HT1080 (cell line): Measurements from ENCODE around the gene LCN2. TPM values are rescaled to one million over a fixed set of nuclear protein-coding genes. Genes with fewer than 3 reads are reported as not detected.
"Not testable (repeated sequence)": the region's sequence is repeated elsewhere in the genome, so short reads cannot be mapped to it uniquely, and the experiment has no call there.

Source experiments
- DNase-seq: peaks from one replicate; pipeline ENCODE4 v3.0.0-alpha.2; 2015; ENCODE audit warnings: low read depth
- total RNA-seq: library from RNA; depleted of rRNA; stranded (reverse); fragments of >200 nt; shearing (Covaris generic); gene quantifications from 2 replicates; pipeline ENCODE4 v1.2.3, GENCODE V29; 2014

LCN2 gene
- total RNA-seq, 1 experiment from 2014 or later = not detected

- peak; percentile 76 for DNase-seq
These were observed 21.7 kb upstream of the LCN2 start, which contains the start of gene PTGES2 for GRCh38 chr9:128127568-128127989. TSS of gene PTGES2 (minus strand) at chr9:128127729. CDS start at chr9:128127717, 12 bp downstream.

DNA sequence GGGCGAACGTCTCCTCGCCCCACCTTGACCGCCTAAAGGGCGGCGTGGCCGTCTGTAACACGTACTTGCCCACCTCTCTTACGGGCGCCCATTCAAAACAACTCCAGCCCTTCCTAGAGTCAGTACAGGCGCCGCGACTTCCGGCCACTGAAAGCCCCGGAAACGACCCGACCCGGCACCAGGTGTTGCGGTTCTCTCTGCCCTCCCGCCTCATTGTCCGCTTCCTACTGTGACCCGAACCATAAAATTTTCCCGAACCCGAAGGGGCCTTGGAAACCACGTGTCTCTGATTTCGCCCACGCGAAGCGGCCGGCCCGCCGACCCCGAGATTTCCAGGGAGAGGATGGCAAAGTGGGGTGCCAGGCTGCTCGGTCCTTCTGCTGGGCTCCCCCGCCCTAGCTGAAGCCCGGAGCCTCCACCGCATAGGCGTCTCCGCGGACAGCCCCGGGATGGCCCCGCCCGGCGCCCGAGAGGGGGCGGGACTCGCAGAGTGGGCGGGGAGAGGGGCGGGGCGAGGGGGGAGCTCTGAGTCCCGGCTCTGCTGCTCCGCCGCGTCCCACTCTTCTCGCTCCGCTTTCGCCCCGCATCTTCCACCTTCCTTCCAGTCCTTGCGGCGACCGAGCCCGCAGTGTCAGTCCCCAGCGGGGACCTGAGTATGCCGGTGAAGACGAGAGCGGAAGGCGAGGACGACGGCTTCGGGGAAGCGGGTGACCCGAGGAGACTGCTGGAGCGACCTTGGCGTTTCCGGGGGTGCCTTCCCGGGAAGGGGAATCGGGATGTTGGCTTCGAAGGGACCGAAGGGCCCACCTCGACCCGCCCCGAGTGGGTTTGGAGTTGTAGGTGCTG lies 21.0 kb upstream of the LCN2 start:
- DNase-seq = peak; percentile 85

- no peak for DNase-seq
These were observed 20.2 kb upstream of the LCN2 start for GRCh38 chr9:128128836-128129590.

GRCh38 chr9:128129976-128130590 lies 19.2 kb upstream of the LCN2 start:
- not testable (repeated sequence) for DNase-seq

GRCh38 chr9:128130651-128131050 lies 18.6 kb upstream of the LCN2 start:
- DNase-seq = not testable (repeated sequence)

- not testable (repeated sequence) for DNase-seq
These were observed 17.9 kb upstream of the LCN2 start for GRCh38 chr9:128131346-128131745.

DNA sequence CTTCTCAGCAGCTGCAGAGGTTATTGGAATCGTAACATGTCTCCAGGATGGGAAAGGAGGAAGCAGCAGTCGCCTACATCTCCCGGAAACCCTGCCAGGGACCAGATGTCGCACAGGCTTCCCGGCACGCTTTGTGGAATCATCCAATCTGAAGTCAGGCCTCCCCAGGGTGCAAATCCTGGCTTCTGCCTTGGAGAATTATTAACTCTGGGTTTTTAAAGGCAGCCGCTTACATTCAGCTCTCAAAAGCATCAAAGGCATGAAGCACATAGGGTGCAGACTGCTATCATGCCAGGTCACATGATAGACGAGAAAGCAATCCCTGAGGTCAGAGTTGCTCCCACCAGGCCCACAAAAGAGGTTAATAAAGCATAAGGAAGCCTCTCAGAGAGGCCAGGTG lies 17.1 kb upstream of the LCN2 start:
- DNase-seq = not testable (repeated sequence)

DNA sequence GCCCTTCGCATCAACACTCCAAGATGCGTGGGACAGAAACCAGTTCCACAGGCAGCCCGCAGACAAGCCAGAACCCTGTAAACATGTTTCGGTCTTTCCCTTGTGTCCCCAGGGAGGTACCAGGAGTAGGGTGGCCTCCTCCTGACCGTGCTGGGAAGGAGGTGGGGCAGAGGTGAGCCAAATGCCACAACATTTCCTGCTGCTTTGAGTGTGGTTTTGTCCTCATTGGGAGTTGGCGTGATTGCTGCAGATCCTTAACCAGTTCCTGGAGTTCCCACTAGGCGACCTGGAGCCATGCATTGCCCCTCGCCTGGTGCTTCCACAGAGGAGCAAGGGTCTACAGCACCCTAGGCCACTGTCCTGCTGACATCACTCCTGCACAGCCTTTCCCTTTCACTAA lies 13.7 kb upstream of the LCN2 start:
- DNase-seq = not testable (repeated sequence)

GRCh38 chr9:128136816-128137793 lies 12.1 kb upstream of the LCN2 start:
- peak; percentile 84 for DNase-seq

GRCh38 chr9:128138001-128138400 lies 11.3 kb upstream of the LCN2 start:
- no peak for DNase-seq

DNA sequence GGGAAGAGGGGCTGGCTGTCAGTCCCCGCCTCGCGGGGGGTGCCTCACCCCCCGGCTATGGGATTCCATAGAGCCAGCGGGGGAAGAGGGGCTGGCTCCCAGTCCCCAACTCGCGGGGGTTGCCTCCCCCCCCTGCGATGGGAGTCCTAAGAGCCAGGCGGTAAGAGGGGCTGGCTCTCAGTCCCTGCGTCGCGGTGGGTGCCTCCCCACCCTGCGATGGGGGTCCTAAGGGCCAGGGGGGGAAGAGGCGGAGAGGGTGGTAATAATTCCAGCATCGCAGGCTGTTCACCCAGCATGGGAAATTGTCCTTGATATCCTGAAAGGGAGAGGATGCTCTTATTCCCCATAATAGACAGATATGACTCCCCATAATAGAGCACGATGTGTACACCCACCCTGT lies 9.6 kb upstream of the LCN2 start:
- DNase-seq = no peak

GRCh38 chr9:128141604-128142003 lies 7.6 kb upstream of the LCN2 start:
- no peak for DNase-seq

- no peak for DNase-seq
These were observed 7.2 kb upstream of the LCN2 start for GRCh38 chr9:128142061-128142460.

GRCh38 chr9:128142596-128142995 lies 6.7 kb upstream of the LCN2 start:
- DNase-seq = no peak

GRCh38 chr9:128143525-128144238 lies 5.6 kb upstream of the LCN2 start:
- DNase-seq = no peak

GRCh38 chr9:128144239-128145181 lies 4.7 kb upstream of the LCN2 start:
- DNase-seq = no peak

DNA sequence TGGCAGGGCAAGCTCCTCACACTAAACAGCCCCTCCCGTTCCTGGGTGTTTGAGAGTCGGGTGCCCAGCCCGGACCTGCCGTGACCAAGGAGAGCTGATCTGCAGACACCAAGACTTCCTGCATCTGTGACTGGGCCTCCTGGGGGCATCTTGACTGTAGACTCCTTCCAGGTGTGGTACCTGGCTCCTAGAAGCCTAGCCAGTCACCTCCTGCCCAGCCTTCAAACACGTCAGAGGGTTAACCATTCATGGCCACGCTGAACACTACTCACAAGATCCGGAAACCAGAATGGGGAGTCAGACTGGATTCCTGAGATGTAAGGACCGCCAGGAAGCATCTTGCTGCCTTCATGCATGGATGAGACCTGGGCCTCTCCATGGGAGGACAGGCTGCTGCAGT lies 3.7 kb upstream of the LCN2 start:
- DNase-seq = no peak

GRCh38 chr9:128145951-128146351 lies 3.3 kb upstream of the LCN2 start:
- DNase-seq = no peak

GRCh38 chr9:128146591-128147120 lies 2.6 kb upstream of the LCN2 start:
- no peak for DNase-seq
